Activated CD4-positive, alpha-beta T cell treated with anti-CD3 and anti-CD28 coated beads, Interleukin-2, amount 50 U/mL, for 16 hours (primary cell): ENCODE data around the gene AFF1.
"Not testable (repeated sequence)": the region's sequence is repeated elsewhere in the genome, so short reads cannot be mapped to it uniquely, and the experiment has no call there.

Experiments
- DNase-seq: peaks from one replicate; pipeline ENCODE4 v3.0.0-alpha.2; 2020

Gene AFF1

DNA sequence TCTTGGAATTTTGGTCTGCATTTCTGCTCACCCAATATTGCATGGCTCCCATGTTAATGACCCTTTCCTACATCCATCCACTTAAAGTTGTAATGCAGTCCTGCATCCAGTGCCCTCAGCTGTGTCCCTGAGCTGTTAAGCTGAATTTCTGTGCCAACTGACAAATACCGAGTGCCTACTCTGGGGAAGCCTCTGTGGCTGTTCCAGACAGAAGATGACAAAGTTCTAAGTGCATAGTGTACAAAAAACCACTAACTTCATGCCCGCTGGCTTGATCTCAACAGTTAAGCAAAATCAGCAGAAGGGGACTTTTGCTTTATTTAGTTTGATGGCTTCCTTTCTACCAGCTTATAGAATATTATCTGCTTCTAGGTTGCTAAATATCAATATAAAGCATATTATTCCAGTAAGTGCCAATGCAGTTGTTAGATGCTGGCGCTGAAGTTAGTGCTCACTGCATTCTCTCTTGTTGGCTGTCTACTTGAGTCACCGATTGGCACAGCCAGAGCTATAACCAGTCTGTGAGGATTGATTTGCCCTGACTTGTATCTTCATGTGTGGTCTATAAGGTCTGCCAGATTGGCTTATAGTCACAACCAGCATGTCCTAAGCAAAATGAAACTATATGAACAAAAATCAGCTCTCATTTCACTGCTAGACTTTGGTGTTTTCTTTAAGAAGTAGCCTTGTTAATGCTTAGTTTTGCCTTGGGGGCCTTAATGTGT, 186.7 kb downstream of the AFF1 start:
- DNase-seq = no peak

DNA sequence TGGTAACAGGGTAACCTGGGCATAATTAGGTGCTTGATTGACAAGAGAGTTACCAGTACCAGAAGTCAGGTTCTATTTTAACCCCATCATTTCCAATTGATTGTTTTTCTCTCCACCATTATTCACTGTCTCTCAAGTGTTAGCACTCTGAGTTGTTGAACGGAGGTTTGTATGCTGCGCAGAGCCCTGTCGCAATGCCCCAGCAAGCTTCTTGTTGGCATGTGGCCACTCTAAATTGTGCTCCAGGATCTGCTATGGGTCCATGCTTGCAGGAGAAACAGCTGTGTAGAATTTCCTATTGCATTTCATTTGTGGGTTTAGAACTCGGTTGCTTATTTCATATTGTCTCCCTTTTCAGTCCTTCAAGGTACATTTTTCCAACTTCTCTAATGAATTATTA, 187.4 kb downstream of the AFF1 start:
- no peak for DNase-seq

DNA sequence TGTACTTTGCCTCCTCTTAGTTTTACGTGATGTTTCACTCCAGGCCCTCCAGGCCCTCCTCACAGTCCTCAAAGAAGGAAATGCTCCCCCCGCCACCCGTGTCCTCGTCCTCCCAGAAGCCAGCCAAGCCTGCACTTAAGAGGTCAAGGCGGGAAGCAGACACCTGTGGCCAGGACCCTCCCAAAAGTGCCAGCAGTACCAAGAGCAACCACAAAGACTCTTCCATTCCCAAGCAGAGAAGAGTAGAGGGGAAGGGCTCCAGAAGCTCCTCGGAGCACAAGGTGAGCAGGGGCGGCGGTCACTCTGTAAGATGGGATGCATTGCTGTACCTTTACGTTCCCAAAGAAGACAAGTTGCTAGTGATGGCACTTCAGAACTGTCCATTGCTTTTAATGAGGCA, 191.2 kb downstream of the AFF1 start:
- DNase-seq = no peak

DNA sequence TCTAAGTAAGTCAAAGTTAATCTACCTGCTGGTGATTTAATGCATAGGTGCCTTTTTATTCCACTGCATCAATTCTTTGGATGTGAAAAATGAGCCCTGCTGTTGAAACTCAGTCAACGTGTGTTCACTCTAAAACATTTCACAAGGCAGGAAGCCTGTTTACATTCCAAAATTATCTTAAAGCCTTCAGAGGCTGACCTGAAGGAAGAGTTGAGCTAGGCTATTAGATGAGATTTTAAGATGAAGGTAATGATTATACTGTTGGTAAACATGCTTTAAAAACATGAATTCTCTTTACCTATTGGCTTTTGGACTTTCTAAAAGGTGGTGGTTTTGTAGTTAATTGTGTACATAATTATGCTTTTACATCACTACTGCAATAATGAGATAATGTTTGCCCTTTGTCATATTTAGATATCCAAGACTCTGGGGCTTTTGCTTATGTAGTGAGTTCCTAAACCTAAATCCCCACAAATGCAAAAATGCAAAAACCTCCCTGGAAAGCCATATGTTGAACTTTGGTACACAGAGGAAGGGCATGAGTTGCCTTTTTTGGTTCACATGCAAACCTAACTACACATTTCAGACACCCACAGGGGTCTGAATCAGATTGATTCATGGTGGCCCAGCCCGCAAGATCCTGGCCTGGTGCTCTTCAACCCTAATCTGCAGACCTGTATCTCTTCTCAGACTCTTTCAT, 193.3 kb downstream of the AFF1 start:
- no peak for DNase-seq

DNA sequence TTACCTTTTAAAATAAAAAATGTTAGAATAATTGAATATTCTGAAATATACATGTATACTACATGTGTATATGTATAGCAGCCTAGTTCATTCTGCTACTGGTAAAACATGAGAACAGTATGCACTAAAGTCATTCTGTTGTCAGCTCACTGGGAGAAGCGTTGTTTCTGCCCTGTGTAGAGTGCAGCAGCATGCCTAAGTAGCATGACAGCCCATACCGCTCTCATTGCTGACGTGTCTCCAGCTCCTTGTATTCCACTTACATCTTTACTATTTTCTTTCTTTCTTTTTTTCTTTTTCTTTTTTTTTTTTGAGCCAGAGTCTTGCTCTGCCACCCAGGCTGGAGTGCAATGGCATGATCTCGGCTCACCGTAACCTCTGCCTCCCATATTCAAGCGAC, 194.9 kb downstream of the AFF1 start:
- no peak for DNase-seq

DNA sequence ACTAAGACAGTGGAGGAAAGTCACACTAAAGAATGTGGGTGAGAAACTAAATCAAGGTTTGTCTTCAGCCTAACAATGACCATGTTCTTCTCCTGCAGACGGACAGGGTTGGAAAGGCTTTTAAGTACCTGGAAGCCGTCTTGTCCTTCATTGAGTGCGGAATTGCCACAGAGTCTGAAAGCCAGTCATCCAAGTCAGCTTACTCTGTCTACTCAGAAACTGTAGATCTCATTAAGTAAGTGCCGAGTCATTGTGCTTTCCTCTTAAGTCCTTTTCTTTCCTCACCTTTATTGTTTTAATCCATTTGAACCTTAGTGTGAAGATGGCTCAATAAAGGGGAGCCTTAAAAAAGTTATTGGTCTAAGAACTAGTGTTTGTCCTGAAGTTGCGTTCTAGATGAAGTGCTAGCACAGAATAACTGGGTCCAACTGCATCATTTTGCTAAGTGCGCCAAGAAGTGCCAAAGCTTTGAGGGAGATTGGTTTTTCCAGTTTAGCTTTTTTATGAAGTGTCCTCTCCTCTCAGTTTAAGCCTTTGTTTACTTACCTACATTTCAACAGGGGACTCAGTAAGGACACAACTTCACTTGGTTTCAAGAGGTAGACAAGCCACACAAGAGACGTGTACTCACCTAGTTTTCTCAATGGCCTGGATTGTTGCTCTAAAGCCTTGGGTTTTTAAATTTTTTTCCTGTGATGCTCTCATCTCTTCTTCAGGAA, 196.3 kb downstream of the AFF1 start:
- DNase-seq = no peak

DNA sequence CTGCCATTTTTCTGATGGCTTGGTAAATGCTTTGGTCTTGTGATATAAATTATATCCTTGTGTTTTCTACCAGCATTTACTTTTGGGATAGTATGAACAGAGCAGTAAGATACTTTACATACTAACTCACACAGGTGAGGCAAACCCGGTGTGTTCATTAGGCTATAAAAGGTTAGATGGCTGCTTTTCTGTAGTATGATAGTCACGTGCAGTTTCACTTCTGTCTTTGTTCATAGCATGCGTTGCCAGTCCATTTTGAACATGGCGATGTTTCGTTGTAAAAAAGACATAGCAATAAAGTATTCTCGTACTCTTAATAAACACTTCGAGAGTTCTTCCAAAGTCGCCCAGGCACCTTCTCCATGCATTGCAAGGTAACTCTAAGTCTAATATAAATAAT, 197.2 kb downstream of the AFF1 start:
- DNase-seq = no peak

DNA sequence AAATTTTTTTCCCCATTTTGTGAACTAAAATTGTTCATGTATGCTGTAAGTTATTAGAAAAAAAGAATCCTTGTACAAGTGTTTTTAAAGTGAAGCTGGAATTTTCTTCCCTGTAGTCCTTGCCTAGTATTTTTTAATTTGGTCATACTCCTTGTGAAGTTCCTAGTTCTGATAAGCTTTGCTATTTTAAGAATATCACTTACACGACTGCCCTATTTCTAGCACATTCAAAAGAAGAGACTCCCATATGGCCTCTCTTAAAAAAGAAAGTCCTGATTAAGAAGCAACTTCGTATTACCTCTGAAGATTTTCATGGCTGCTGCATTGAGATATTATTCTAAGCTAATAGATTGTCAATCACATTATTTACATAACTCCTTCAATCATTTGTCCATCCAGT, 198.4 kb downstream of the AFF1 start:
- DNase-seq = no peak

DNA sequence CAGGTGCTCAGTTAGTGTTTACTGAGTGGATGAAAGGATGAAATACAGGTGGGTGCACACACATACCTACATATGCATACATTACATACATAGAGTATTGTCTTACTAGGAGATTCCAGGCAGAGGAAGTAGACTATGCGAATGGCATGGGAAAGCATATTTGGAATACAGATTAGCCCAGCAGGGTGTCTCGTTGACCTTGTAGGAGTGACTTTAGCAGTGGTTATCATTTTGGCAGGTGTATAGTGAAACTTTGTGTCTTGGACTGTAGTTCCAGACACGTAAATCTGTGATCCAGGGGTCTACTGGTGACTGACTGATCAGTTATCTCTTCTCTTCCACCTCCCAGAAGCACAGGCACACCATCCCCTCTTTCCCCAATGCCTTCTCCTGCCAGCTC, 199.3 kb downstream of the AFF1 start:
- DNase-seq = no peak

DNA sequence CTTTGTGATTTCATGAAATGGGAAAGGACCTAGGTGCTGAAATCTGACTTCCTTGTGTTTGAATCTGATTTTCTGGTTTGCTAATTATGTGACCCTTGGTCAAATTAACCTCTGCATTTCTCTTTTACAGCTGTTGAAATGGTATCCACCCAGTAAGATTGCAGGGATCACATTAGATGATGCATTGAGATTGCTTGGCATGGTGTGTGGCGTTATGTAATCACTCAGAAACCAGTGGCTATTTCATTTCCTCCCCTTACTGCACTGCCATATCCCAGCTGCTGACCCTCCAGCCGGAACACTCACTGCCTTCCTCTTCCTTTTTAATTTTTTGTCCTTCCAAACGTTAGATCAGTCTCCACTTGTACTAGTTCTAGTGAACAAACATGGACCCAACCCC, 206.6 kb downstream of the AFF1 start:
- no peak for DNase-seq

DNA sequence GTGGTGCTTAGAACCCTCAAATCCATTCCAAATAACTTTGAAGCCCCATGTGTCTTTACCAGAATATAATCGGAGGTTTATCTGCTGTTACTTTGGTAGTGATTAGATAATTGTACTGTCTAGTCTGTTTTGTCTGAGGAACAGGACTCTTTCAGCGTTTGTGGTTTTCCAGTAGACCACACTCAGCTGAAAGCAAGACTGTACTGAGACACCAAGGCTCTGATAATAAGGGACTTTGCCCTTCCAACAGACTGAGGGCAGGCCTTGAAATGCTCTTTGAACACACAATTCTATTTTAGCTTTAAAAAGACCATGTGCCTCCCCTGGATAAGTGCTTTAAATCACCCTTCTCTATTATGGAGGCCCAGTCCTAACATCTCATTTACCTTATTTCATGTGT, 209.5 kb downstream of the AFF1 start:
- DNase-seq = no peak

DNA sequence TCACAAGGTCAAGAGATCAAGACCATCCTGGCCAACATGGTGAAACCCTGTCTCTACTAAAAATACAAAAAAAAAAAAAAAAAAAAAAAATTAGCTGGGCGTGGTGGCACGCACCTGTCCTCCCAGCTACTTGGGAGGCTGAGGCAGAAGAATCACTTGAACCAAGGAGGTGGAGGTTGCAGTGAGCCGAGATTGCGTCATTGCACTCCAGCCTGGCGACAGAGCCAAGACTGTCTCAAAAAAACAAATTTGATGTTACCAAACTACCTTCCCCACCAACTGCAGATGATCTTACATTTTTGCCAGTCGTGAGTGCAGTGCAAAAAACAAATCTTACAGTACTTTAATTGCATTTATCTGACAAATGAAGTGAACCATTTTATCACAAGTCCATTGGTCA, 211.1 kb downstream of the AFF1 start:
- not testable (repeated sequence) for DNase-seq

DNA sequence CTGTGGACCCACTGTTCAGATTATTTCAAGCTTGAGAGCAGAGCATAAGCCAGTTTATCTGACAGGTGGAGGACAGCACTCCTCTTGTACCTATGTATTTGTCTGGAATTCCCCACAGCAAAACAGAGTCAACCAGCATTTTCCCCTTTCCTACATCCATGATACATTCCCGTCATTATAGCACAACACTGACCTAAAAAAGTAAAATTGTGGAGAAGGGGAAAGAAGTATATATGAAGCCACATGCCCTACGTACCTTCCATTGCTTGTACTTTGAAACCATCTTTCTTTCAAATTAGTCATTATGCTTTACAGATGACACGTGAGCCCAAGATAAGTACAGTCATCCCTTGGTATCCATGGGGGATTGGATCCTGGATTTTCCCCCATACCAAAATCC, 212.3 kb downstream of the AFF1 start:
- DNase-seq = no peak

DNA sequence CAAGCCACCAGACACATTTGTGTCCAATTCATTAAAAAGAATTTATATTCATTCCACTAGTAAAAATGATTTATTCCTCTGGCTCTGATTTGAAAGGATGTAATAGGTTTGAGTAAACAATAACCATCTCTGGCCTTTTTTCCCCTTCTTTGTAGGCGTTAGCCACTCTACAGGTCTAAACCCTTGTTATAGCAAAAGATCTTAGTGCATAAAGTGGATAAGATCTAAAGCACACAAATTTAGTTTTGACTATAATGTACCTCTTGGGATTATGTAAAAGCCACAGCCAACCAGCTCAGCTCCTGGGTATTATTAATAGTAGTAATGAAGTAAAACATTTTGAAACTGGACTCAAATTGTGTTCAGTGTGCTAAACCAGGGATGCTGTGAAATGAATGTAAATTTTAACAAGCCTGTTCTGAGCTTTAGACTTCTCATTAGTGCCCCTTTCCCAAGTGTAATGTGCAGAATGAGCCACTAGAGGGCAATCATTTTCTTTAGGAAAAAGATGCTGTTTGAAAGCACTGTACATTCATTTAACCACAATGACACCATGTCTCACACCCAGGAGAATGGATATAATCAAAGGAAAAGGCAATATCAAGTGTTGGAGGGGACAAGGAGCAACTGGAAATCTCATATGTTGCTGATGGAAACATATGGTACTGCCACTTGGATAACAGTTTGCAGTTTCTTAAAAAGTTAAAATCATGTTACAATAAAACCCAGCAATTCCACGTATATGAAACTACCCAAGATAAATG, 215.9 kb downstream of the AFF1 start:
- peak; percentile 68 for DNase-seq

DNA sequence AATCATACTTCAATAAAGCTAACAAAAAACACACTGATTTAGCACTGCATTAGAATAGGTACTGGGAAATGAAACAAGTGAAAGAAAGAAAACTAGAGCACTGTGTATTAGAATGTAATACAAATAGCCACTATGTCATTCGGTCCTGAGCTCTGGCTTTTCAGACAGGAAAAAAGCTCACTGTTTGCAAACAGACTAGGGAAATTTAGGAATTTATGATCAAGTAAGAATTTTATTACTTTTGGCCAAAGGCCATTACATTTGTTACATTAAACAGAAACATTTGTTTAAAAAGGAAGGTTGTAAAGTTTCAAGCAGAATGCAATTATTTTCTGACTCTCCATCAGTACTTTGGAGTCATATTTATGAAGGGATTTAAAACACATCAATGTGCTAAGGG, 216.9 kb downstream of the AFF1 start:
- DNase-seq = no peak

DNA sequence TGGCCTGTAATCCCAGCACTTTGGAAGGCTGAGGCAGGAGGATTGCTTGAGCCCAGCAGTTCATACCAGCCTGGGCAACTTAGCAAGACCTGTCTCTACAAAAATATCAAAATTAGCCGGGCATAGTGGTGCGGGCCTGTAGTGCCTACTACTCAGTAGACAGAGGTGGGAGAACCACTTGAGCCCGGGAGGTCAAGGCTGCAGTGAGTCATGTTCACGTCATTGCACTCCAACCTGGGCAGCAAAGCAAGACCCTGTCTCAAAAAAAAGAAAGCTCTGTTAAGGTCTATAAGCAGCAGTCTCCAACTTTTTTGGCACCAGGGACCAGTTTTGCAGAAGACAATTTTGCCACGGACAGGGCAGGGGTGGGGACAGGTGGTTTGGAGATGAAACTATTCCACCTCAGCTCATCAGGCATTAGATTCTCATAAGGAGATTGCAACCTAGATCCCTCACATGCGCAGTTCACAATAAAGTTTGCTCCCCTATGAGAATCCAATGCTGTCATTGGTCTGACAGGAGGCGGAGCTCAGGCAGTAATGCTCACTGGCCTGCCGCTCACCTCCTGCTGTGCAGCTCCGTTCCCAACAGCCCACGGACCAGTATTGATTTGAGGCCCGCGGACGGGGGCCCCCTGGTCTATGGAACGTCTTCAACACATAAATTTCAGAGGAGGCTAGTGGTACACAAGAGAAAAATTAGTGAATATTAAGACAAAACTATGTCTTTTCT, 217.7 kb downstream of the AFF1 start:
- DNase-seq = no peak

DNA sequence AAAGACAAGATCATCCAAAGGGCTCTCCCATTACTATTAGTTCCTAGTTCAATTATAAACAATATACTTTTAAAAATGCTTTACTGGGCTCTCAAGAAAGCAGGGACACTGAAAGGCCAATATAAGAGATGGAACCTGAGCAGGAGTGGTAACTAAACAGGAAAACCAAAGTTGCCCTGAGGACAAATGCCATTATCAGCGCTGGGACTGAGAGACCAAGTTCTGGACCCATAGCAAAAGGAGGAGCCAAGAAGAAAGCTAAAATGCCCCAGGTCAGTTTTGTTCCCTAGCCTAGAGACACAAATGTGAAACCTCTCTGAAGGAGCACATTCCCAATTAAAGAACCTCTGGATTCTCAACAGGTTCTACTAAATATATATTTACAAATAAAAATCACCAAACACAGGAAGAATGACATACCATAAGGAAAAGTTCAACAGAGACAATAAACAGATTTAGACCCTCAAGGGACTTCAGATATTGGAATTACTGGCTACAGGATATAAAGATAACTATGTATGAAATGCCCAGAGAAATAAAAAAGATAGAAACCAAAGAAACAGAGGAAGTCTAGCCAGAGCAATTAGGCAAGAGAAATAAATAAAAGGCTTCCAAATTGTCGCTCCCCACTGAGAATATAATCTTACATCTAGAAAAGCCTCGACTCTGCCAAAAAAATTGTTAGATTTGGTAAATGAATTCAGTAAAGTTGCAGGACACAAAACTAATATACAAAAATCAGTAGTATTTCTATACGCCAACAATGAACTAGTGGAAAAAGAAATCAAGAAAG, 218.5 kb downstream of the AFF1 start:
- no peak for DNase-seq

DNA sequence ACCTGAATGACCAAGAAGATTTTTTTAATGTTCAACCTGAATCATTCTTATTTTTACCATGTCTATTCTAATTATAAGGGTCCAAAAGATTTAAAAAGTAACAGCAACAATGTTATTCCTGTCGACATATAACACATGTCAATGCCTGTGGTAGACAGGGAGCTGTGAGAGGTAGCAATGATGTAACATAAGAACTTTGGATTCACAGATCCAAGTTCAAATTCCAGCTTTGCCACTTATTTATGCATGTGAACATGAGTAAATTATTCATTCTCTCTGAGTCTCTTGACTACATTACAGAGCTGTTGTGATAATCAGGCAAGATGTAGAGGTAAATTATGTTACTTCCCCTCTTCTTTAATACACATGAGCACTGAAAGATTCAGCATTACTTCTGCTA, 231.1 kb downstream of the AFF1 start:
- no peak for DNase-seq

DNA sequence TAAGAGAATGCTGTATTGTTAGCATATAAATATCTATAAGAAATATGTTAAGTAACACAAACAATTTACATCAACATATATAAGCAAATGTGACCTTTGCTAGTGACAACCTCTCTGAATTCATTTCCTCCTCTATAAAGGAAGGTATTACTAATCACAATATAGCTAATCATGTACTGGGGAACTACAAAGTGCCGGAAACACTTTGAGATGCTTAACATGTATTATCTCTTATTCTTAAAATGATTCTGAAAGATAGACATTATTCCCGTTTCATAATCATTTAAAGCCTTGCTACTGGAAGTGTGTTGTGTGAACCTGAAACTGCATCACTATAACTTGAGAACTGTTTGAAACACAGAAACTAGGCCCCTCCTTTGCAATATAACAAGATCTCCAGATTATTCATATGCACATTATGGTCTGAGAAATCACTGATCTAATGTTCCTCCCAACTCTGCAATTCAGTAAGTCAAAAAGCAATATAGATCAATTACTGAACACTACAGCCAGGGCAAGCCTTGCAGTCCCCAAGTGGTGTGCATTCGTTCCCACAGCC, 231.6 kb downstream of the AFF1 start:
- peak; percentile 29 for DNase-seq

DNA sequence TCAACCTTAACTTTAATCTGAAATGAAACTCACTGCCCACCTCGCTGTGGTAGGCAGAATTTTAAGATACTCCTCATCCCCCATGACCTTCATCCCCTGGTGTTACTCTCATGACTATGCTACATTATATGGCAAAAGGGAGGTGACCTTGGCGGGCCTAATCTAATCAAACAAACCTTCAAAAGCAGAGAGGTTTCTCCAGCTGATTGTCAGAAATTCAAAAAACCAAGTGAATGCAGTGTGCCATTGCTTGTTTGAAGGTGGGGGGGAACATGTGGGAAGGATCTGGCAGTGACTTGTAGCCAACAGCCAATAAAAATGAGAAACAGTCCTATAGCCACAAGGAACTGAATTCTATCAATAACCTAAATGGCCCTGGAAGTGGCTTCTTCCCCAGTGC, 237.1 kb downstream of the AFF1 start:
- no peak for DNase-seq

DNA sequence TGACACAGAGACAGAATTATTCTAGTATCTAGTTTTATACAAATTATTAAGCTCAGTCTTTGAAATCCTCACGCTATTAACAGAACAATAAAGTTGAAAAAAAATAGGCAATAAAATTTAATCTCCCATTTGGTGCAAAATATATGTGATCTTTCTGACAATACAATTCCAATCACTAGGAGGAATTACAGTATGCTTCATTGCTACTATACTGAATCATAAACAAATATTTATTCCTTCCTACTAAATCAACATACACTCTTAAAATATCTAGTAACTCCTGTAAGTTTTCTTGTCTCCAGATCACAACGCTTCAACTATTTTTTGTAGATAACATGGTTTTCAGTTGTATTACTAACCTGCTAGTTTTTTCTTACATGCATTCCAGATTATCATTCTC, 239.9 kb downstream of the AFF1 start:
- DNase-seq = no peak

DNA sequence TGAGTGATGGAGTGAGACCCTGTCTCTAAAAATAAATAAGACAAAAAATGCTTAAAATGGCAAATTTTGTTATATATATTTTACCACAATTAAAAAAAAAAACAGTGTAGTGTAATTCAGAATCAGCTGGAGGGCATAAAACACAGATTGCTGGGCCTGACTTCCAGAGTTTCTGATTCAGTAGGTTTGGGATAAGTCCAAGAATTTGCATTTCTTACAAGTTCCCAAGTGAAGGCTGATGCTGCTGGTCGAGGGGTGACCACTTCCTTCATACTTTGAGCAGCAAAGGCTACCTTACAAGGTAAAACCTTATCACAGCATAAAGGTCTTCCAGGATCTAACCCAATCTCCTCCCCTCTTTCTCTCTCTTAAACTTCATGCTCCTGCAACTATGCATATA, 244.9 kb downstream of the AFF1 start:
- DNase-seq = no peak
